ENCODE results near the gene KCNK18. TPM values are rescaled to one million over a fixed set of nuclear protein-coding genes. Genes with fewer than 3 reads are reported as not detected.

The KCNK18 gene
- total RNA-seq, 1 donor from 2014 or later = not detected

- H3K4me3 ChIP-seq = no peak overlapping the region
- DNase-seq (no peak), ATAC-seq (no peak)
- H3K27ac ChIP-seq = no peak overlapping the region
- intact Hi-C loops (cut with DNase I) = no loop called here
- TF ChIP-seq CTCF (IDR thresholded peaks at IDR 0.05) = no peak
- H3K36me3 ChIP-seq = no peaks in the 10 kb centered on the region
- H3K9me3 ChIP-seq = no peaks in the 10 kb centered on the region
- H3K27me3 ChIP-seq = no peaks in the 10 kb centered on the region
- no peaks in the 10 kb centered on the region for H3K4me1 ChIP-seq
Observed at GRCh38 chr10:117186832-117187615, 10.3 kb upstream of the KCNK18 start.

GRCh38 chr10:117188371-117188770, 8.9 kb upstream of the KCNK18 start:
- Histone ChIP-seq H3K36me3 (no peaks in the 10 kb centered on the region), H3K27me3 (no peaks in the 10 kb centered on the region), H3K27ac (no peak overlapping the region), H3K9me3 (no peaks in the 10 kb centered on the region), H3K4me3 (no peak overlapping the region), H3K4me1 (no peaks in the 10 kb centered on the region)
- no peak for ATAC-seq
- intact Hi-C loops (cut with DNase I) = no loop called here
- no peak for DNase-seq
- TF ChIP-seq CTCF (IDR thresholded peaks at IDR 0.05) = no peak

GRCh38 chr10:117189557-117189956, 7.7 kb upstream of the KCNK18 start:
- DNase-seq (no peak), ATAC-seq (no peak)
- peaks cover 1% of the 10 kb centered on the region for H3K27me3 ChIP-seq
- H3K4me3 ChIP-seq = no peak overlapping the region
- intact Hi-C loops (cut with DNase I) = no loop called here
- no peaks in the 10 kb centered on the region for H3K4me1 ChIP-seq
- no peaks in the 10 kb centered on the region for H3K9me3 ChIP-seq
- no peak for TF ChIP-seq CTCF (IDR thresholded peaks at IDR 0.05)
- H3K36me3 ChIP-seq = no peaks in the 10 kb centered on the region
- H3K27ac ChIP-seq = no peak overlapping the region

- no peaks in the 10 kb centered on the region for H3K9me3 ChIP-seq
- no peak for TF ChIP-seq CTCF (IDR thresholded peaks at IDR 0.05)
- H3K36me3 ChIP-seq = no peaks in the 10 kb centered on the region
- DNase-seq (no peak), ATAC-seq (no peak)
- intact Hi-C loops (cut with DNase I) = no loop called here
- H3K27ac ChIP-seq = no peak overlapping the region
- no peak overlapping the region for H3K4me3 ChIP-seq
- H3K27me3 ChIP-seq = peaks cover 5% of the 10 kb centered on the region
- H3K4me1 ChIP-seq = no peaks in the 10 kb centered on the region
Observed at GRCh38 chr10:117198088-117198487, 799 bp downstream of the KCNK18 start.

- DNase-seq (no peak), ATAC-seq (no peak)
- no peak for TF ChIP-seq CTCF (IDR thresholded peaks at IDR 0.05)
- Histone ChIP-seq H3K4me1 (no peaks in the 10 kb centered on the region), H3K27ac (no peak overlapping the region), H3K9me3 (no peaks in the 10 kb centered on the region), H3K4me3 (no peak overlapping the region), H3K36me3 (no peaks in the 10 kb centered on the region), H3K27me3 (no peaks in the 10 kb centered on the region)
- intact Hi-C loops (cut with DNase I) = no loop called here
Observed at GRCh38 chr10:117201826-117202225, 4.5 kb downstream of the KCNK18 start.
